ENCODE measurements around the gene DDIT4L.

DNA sequence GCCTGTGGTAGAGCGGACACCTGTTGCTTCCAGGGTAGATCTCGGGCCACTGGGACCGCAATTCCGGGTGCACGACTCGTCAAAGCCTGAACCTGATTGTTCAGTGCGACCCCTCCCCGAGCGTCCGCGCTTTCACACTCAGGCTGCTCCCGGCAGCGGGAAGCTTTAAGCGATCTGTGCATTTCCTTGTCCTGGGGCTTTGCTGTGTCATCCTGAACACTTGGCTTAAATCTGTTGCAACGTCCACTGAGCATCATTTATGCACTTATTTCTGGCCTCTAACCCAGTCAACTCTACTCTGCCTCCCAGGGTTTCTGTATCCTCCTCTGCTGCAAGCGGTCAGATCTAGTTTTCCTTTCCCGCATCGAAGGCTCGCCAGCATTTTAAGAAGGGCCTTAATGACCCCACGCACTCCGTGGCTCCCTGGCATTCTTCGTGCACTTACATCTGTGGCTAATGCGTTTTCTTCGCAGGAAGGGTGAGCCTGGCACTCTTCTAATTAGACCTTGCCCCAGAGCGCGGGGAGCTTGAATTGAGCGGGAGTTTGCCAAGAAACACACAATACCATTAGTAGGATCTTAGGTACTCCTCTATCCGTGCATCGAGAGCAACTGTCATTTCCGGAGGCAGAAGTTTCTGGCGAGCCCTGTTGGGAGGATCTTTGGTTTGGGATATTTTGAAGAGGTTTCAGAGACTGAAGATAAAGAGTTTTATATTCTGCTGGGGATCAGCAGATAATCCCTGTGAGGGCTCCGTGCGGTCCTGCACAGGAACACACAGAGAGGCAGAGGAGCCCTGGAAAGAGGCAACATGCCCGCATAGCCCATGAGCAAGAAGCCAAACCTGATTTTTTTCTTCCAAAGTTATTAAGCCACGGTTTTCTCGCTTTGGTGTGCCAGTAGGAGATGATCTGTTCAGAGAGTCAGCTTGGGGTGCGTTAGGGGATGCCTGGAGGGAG is 654 bp upstream of the DDIT4L start:
- TF ChIP-seq, protein P1, sequence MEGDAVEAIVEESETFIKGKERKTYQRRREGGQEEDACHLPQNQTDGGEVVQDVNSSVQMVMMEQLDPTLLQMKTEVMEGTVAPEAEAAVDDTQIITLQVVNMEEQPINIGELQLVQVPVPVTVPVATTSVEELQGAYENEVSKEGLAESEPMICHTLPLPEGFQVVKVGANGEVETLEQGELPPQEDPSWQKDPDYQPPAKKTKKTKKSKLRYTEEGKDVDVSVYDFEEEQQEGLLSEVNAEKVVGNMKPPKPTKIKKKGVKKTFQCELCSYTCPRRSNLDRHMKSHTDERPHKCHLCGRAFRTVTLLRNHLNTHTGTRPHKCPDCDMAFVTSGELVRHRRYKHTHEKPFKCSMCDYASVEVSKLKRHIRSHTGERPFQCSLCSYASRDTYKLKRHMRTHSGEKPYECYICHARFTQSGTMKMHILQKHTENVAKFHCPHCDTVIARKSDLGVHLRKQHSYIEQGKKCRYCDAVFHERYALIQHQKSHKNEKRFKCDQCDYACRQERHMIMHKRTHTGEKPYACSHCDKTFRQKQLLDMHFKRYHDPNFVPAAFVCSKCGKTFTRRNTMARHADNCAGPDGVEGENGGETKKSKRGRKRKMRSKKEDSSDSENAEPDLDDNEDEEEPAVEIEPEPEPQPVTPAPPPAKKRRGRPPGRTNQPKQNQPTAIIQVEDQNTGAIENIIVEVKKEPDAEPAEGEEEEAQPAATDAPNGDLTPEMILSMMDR (IDR thresholded peaks at IDR 0.05): no peak
- TF ChIP-seq POLR2AphosphoS5 (IDR thresholded peaks at IDR 0.05) (no peak), POLR2A (IDR thresholded peaks at IDR 0.05) (no peak)
